Smooth muscle cell (in vitro differentiated cells): ENCODE data around the gene DNAJB2. TPM values are rescaled to one million over a fixed set of nuclear protein-coding genes. Genes with fewer than 3 reads are reported as not detected.

Source experiments
- DNase-seq: peaks from one replicate; lab custom pipeline; 2025; ENCODE audit not compliant: unreplicated experiment; lab: John Stamatoyannopoulos, UW
- H2AFZ ChIP-seq: fragments of 200-600 bp; sonication (generic); 2 replicates; pipeline ENCODE4 v1.6.0; 2016; ENCODE audit warnings: antibody characterized with exemption, low read depth, mild to moderate bottlenecking
- H3F3A ChIP-seq: fragments of 200-600 bp; sonication (generic); 2 replicates; pipeline ENCODE4 v1.6.0; 2017; ENCODE audit warnings: antibody characterized with exemption, low read depth
- H3K27ac ChIP-seq: fragments of 200-600 bp; sonication (generic); 2 replicates; pipeline ENCODE4 v1.5.1; 2016; ENCODE audit warnings: low read depth, mild to moderate bottlenecking
- H3K27me3 ChIP-seq: fragments of 200-600 bp; sonication (generic); 2 replicates; pipeline ENCODE4 v1.6.1; 2016; ENCODE audit warnings: low read depth, mild to moderate bottlenecking
- H3K36me3 ChIP-seq: fragments of 200-600 bp; sonication (generic); 2 replicates; pipeline ENCODE4 v1.5.1; 2016; ENCODE audit warnings: low read depth
- H3K4me1 ChIP-seq: fragments of 200-600 bp; sonication (generic); 2 replicates; pipeline ENCODE4 v1.5.1; 2016; ENCODE audit warnings: low read depth
- H3K4me2 ChIP-seq: fragments of 200-600 bp; sonication (generic); 2 replicates; pipeline ENCODE4 v1.6.0; 2016; ENCODE audit warnings: mild to moderate bottlenecking
- H3K4me3 ChIP-seq: fragments of 200-600 bp; sonication (generic); 2 replicates; pipeline ENCODE4 v1.5.1; 2016; ENCODE audit warnings: mild to moderate bottlenecking
- H3K79me2 ChIP-seq: fragments of 200-600 bp; sonication (generic); 2 replicates; pipeline ENCODE4 v1.6.0; 2016; ENCODE audit warnings: low read depth, mild to moderate bottlenecking
- H3K9ac ChIP-seq: fragments of 200-600 bp; sonication (generic); 2 replicates; pipeline ENCODE4 v1.6.0; 2016; ENCODE audit warnings: low read depth
- H3K9me3 ChIP-seq: fragments of 200-600 bp; sonication (generic); replicated peaks from 2 replicates; pipeline ENCODE4 v1.5.1; 2016; ENCODE audit warnings: low read depth
- H4K20me1 ChIP-seq: fragments of 200-600 bp; sonication (generic); 2 replicates; pipeline ENCODE4 v1.6.0; 2016; ENCODE audit warnings: low read depth
- WGBS: methylation state at CpG from one replicate; pipeline ENCODE4 v1.1.7; 2016; ENCODE audit warnings: low lambda C conversion rate; 5-methylcytosine and 5-hydroxymethylcytosine counted together
- polyA plus RNA-seq: library from polyadenylated mRNA; unstranded; fragments of >200 nt; fragmentation: Nextera tagmentation; extraction: Ambion mirVana; gene quantifications from 2 replicates; pipeline ENCODE4 v1.2.1, GENCODE V29; 2016
- total RNA-seq: library from RNA; depleted of rRNA; stranded (reverse); fragments of >200 nt; gene quantifications from 2 replicates; pipeline ENCODE4 v1.2.3, GENCODE V29; 2014
- TF ChIP-seq, protein P1 (sequence below): fragments of 200-600 bp; sonication (generic); IDR thresholded peaks from 2 replicates; pipeline ENCODE4 v1.5.1; 2017; ENCODE audit warnings: borderline replicate concordance, mild to moderate bottlenecking, antibody characterized with exemption; ENCODE audit not compliant: insufficient read depth, poor library complexity, severe bottlenecking

The DNAJB2 gene
- total and polyA plus RNA-seq, 2 experiments from 2014 or later = 14.3 to 52.4 TPM

DNA sequence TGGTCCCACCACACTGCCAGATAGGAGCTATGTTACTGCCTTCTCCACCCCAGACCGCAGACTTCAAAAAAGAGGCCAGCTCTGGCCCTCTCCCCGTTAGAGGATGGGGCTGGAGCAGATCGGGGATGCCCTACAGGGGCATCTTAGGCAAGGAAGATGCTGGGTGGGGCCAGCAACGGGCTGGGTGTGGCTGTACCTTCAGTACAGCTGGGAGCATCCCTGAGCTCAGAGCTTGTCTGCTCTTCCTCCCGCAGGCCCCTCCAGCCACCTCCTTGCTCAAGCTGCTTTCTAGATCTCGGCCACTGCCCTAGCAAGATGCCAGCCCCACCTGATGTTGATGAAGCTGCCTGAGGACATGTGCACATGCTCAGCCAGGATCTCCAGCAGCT, 20.2 kb downstream of the DNAJB2 start:
- Histone ChIP-seq H2AFZ (no peak overlapping the region), H3K36me3 (no peaks in the 10 kb centered on the region), H3K79me2 (no peaks in the 10 kb centered on the region), H3K4me1 (no peaks in the 10 kb centered on the region), H3K9ac (no peak overlapping the region), H3K9me3 (no peaks in the 10 kb centered on the region), H3K4me3 (no peak overlapping the region), H3F3A (no peaks in the 10 kb centered on the region), H3K4me2 (no peak overlapping the region), H3K27ac (no peak overlapping the region), H4K20me1 (no peaks in the 10 kb centered on the region), H3K27me3 (no peaks in the 10 kb centered on the region)
- DNase-seq = no peak
- TF ChIP-seq, protein P1, sequence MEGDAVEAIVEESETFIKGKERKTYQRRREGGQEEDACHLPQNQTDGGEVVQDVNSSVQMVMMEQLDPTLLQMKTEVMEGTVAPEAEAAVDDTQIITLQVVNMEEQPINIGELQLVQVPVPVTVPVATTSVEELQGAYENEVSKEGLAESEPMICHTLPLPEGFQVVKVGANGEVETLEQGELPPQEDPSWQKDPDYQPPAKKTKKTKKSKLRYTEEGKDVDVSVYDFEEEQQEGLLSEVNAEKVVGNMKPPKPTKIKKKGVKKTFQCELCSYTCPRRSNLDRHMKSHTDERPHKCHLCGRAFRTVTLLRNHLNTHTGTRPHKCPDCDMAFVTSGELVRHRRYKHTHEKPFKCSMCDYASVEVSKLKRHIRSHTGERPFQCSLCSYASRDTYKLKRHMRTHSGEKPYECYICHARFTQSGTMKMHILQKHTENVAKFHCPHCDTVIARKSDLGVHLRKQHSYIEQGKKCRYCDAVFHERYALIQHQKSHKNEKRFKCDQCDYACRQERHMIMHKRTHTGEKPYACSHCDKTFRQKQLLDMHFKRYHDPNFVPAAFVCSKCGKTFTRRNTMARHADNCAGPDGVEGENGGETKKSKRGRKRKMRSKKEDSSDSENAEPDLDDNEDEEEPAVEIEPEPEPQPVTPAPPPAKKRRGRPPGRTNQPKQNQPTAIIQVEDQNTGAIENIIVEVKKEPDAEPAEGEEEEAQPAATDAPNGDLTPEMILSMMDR = no peak
- WGBS = 90% methylated on average over 6 of the region's 6 CpGs

DNA sequence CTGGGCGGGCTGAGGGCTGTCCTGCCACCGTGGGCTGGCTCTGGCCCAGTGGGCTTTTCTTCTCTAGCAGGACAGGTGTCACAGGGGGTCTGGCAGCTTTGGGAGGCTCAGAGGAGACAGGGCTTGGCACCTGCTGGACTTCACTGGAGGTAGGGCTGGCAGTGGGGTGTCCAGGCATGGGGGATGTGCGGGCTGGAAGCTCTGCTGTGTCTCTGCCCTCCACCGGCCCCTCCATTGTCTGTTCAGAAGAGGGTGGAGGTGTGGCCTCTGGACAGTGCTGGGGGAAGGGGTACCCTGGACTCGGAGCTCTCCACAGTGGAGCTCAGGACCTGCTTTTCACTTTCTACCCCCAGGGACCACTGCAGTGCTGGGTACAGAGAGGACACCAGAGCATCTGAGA, 20.9 kb downstream of the DNAJB2 start:
- no peak overlapping the region for H3K4me3 ChIP-seq
- H3F3A ChIP-seq = no peaks in the 10 kb centered on the region
- no peaks in the 10 kb centered on the region for H3K79me2 ChIP-seq
- no peak overlapping the region for H2AFZ ChIP-seq
- H3K36me3 ChIP-seq = no peaks in the 10 kb centered on the region
- 89% methylated on average over 5 of the region's 5 CpGs for WGBS
- H3K9ac ChIP-seq = no peak overlapping the region
- no peaks in the 10 kb centered on the region for H3K27me3 ChIP-seq
- no peak overlapping the region for H3K4me2 ChIP-seq
- H4K20me1 ChIP-seq = no peaks in the 10 kb centered on the region
- TF ChIP-seq, protein P1 = no peak
- DNase-seq = no peak
- H3K9me3 ChIP-seq = no peaks in the 10 kb centered on the region
- H3K4me1 ChIP-seq = no peaks in the 10 kb centered on the region
- no peak overlapping the region for H3K27ac ChIP-seq

DNA sequence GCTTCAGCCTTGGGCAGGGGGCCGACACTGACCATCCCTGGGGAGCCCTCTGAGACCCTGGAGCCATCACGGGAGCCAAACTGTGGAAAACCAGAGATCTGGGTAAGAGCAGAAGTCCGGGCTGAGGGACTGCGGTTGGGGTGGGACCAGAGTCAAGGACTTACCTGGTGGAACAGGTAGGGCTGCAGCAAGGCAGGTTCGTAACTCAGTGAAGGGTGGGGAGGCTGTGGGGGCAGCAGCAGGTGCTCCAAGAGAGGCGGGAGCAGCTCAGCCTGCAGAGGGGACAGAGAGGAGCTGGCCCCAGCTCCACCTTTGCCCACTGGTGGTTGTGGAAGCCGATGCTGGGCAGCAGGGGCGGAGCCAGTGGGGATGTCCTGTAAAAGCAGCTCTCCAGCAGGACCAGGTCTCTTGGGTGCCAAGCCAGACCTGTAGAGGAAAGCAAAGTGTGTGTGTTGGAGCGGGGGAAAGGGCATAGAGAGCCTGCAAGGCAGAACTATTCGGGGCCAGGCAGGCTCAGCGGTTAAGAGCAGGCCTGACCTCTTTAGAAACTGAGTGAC, 23.3 kb downstream of the DNAJB2 start:
- no peak for DNase-seq
- no peak overlapping the region for H3K9ac ChIP-seq
- no peaks in the 10 kb centered on the region for H3K27me3 ChIP-seq
- H4K20me1 ChIP-seq = peaks cover under 1% of the 10 kb centered on the region
- TF ChIP-seq, protein P1 = no peak
- no peak overlapping the region for H3K4me2 ChIP-seq
- no peak overlapping the region for H2AFZ ChIP-seq
- H3K36me3 ChIP-seq = no peaks in the 10 kb centered on the region
- no peak overlapping the region for H3K4me3 ChIP-seq
- H3K79me2 ChIP-seq = no peaks in the 10 kb centered on the region
- no peaks in the 10 kb centered on the region for H3K9me3 ChIP-seq
- no peak overlapping the region for H3K27ac ChIP-seq
- no peaks in the 10 kb centered on the region for H3F3A ChIP-seq
- WGBS = 92% methylated on average over 11 of the region's 11 CpGs
- no peaks in the 10 kb centered on the region for H3K4me1 ChIP-seq

DNA sequence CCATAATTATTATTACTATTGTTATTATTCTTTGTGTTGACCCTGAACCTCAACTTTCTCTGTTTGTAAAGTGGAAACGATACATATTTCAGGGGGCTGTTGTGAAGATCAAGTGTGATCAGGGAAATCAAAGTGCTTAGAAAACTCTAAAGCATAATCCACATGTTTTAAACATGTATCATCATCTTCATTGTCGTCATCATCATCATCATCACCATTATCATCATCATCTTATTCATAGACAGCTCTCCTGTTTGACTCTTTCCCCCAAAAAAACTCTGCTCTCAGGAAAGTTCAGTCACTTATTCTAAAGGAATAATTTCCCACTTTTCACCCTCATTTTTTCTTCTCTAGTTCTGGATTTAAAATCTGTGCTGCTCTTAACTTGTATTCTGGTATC, 25.1 kb downstream of the DNAJB2 start:
- H3F3A ChIP-seq = peaks cover 5% of the 10 kb centered on the region
- no peaks in the 10 kb centered on the region for H3K79me2 ChIP-seq
- no peak overlapping the region for H2AFZ ChIP-seq
- no peak overlapping the region for H3K27ac ChIP-seq
- no peak overlapping the region for H3K4me2 ChIP-seq
- WGBS = 69% methylated on average over 2 of the region's 2 CpGs
- no peak overlapping the region for H3K4me3 ChIP-seq
- H3K4me1 ChIP-seq = no peaks in the 10 kb centered on the region
- DNase-seq = no peak
- H4K20me1 ChIP-seq = peaks cover 6% of the 10 kb centered on the region
- no peaks in the 10 kb centered on the region for H3K36me3 ChIP-seq
- H3K27me3 ChIP-seq = peaks cover 7% of the 10 kb centered on the region
- H3K9me3 ChIP-seq = no peaks in the 10 kb centered on the region
- TF ChIP-seq, protein P1 = no peak
- no peak overlapping the region for H3K9ac ChIP-seq
